Measurements from ENCODE around the gene POR. TPM values are rescaled to one million over a fixed set of nuclear protein-coding genes. Genes with fewer than 3 reads are reported as not detected.

The POR gene
- total and polyA plus RNA-seq, 11 donors, result 38.3 to 202 (median 80.0) TPM

GRCh38 chr7:75994388-75995051 lies 79.6 kb downstream of the POR start, which contains the start of gene TMEM120A:
Gene TMEM120A, minus strand, starts transcription at chr7:75994595. Its CDS starts 25 bp downstream, at chr7:75994570.
- Histone ChIP-seq H3K4me3 (peak within 1 kb of the TSS; percentile 60 to 97 (median 82)), H3K27ac (peak within 1 kb of the TSS; percentile 91 to 100 (median 96)), H3K36me3 (peaks cover 0 to 19% (median 0%) of the 10 kb centered on the region in 9 donors), H3K4me1 (peaks cover 6 to 50% (median 36%) of the 10 kb centered on the region in 12 donors), H3K9me3 (no peaks in the 10 kb centered on the region), H3K27me3 (no peaks in the 10 kb centered on the region)
- intact Hi-C loops (cut with DNase I), result loop anchor here in 6 of 10 donors (2.0 to 10.0 kb wide), 5 partner anchors 32 to 120 kb away; partner anchors contain the start of genes POR (in 5 of the 6), RHBDD2 (in 2 of the 6), MDH2 (in 1 of the 6) and STYXL1 (in 1 of the 6)
- whole genome bisulfite sequencing, 4 donors, result 0 to 3% (median 2%) methylated on average over 14 to 51 of the region's 51 CpGs
- peak; percentile 98 to 99 (median 98) for DNase-seq
- peak; percentile 46 to 95 for TF ChIP-seq POLR2A (IDR thresholded peaks at IDR 0.05)
- TF ChIP-seq, protein P1, sequence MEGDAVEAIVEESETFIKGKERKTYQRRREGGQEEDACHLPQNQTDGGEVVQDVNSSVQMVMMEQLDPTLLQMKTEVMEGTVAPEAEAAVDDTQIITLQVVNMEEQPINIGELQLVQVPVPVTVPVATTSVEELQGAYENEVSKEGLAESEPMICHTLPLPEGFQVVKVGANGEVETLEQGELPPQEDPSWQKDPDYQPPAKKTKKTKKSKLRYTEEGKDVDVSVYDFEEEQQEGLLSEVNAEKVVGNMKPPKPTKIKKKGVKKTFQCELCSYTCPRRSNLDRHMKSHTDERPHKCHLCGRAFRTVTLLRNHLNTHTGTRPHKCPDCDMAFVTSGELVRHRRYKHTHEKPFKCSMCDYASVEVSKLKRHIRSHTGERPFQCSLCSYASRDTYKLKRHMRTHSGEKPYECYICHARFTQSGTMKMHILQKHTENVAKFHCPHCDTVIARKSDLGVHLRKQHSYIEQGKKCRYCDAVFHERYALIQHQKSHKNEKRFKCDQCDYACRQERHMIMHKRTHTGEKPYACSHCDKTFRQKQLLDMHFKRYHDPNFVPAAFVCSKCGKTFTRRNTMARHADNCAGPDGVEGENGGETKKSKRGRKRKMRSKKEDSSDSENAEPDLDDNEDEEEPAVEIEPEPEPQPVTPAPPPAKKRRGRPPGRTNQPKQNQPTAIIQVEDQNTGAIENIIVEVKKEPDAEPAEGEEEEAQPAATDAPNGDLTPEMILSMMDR (IDR thresholded peaks at IDR 0.05), result peak in 9 of 12 donors; percentile 12 to 53 (median 32)
- ATAC-seq, result peak; percentile 89 to 93 (median 90)

- H3K4me1 ChIP-seq, result peaks cover 6 to 45% (median 32%) of the 10 kb centered on the region in 12 donors
- intact Hi-C loops (cut with DNase I), result loop anchor here in 4 of 10 donors (2.0 to 10.0 kb wide), 3 partner anchors 33 to 120 kb away; partner anchors contain the start of genes POR (in 2 of the 4) and RHBDD2 (in 2 of the 4)
- H3K27ac ChIP-seq, result peak overlapping the region; percentile 49 to 100 (median 96)
- DNase-seq, result peak in 2 of 5 donors; percentile 45 to 51
- peak overlapping the region in 11 of 12 donors; percentile 60 to 97 (median 82) for H3K4me3 ChIP-seq
- WGBS, 4 donors, result 37 to 44% (median 39%) methylated on average over 9 to 11 of the region's 11 CpGs
- peaks cover 0 to 19% (median under 1%) of the 10 kb centered on the region in 9 donors for H3K36me3 ChIP-seq
- ATAC-seq, result peak in 2 of 4 donors; percentile 1 to 2
- TF ChIP-seq, protein P1 (IDR thresholded peaks at IDR 0.05), result no peak
- TF ChIP-seq POLR2A (IDR thresholded peaks at IDR 0.05), result no peak
- H3K9me3 ChIP-seq, result no peaks in the 10 kb centered on the region
- no peaks in the 10 kb centered on the region for H3K27me3 ChIP-seq
Measured at GRCh38 chr7:75995052-75995471, 80.1 kb downstream of the POR start.

DNA sequence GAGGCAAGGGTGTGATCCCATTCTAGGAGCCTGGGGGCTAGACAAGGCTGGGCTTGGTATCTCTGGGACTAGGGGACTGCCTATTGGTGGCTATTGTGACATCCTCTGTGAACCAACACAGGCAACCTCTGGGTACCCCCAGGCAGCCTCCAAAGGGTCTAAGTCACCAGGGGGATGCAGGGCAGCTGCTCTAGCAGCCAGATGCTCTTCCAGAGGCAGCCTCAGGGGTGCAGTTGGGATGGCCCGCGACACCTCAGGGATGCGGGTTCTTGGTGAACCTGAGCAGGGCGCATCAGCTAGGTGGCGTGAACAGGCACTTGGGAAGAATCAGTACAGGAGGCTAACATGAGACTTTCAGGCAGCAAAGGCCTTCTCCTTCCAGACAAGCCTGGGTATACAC lies 81.0 kb downstream of the POR start:
- H3K27ac ChIP-seq, result peak overlapping the region in 1 of 12 donors; percentile 96
- intact Hi-C loops (cut with DNase I), result loop anchor here in 4 of 10 donors (2.0 to 10.0 kb wide), 3 partner anchors 34 to 121 kb away; partner anchors contain the start of genes POR (in 2 of the 4) and RHBDD2 (in 2 of the 4)
- H3K4me3 ChIP-seq, result no peak overlapping the region
- peak in 1 of 5 donors; percentile 19 for DNase-seq
- H3K27me3 ChIP-seq, result no peaks in the 10 kb centered on the region
- peaks cover 6 to 40% (median 25%) of the 10 kb centered on the region in 12 donors for H3K4me1 ChIP-seq
- no peaks in the 10 kb centered on the region for H3K9me3 ChIP-seq
- H3K36me3 ChIP-seq, result peaks cover 0 to 20% (median 5%) of the 10 kb centered on the region in 9 donors
- WGBS, 4 donors, result 97 to 100% (median 98%) methylated on average over 3 to 5 of the region's 5 CpGs
- TF ChIP-seq, protein P1 (IDR thresholded peaks at IDR 0.05), result no peak
- no peak for TF ChIP-seq POLR2A (IDR thresholded peaks at IDR 0.05)
- no peak for ATAC-seq

DNA sequence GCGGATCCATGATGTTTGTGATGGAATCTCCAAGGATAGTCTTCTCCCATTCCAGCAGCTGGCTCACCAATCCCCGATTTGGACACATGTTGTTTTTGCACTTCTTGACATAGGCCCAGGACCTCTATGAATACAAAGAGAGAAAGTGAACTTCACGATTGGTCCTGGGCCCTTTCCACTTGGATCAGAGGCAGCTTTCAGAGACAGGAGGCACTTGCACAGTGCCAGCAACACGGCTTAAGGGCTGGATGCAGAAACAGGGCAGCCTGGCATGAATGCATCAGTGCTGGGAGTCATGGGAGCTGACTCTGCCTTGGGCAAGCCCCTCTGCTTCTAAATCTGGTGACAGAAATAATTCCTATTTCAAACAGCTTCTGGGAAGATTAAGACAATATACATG lies 81.5 kb downstream of the POR start:
- Histone ChIP-seq H3K4me1 (peaks cover 6 to 39% (median 24%) of the 10 kb centered on the region in 12 donors), H3K9me3 (no peaks in the 10 kb centered on the region), H3K36me3 (peaks cover 0 to 24% (median 5%) of the 10 kb centered on the region in 9 donors), H3K27ac (peak overlapping the region in 1 of 12 donors; percentile 15), H3K4me3 (no peak overlapping the region), H3K27me3 (no peaks in the 10 kb centered on the region)
- DNase-seq, result peak in 1 of 5 donors; percentile 13
- intact Hi-C loops (cut with DNase I), result loop anchor here in 2 of 10 donors (5.0 to 10.0 kb wide), 2 partner anchors 34 to 122 kb away; partner anchors contain the start of gene RHBDD2 (in 2 of the 2)
- TF ChIP-seq POLR2A (IDR thresholded peaks at IDR 0.05), result no peak
- TF ChIP-seq, protein P1 (IDR thresholded peaks at IDR 0.05), result no peak
- 65 to 91% (median 75%) methylated on average over 3 to 4 of the region's 4 CpGs for WGBS, 4 donors
- no peak for ATAC-seq

Measured in heart left ventricle (tissue), 16 donors.